T-helper 2 cell treated with Interferon-gamma antibody and Interleukin-4, amounts not matched to agents 100 ng/mL and 5 ng/mL, for 36 hours (primary cell): ENCODE data around the gene VANGL2. TPM values are rescaled to one million over a fixed set of nuclear protein-coding genes. Genes with fewer than 3 reads are reported as not detected.
"Not testable (repeated sequence)": the region's sequence is repeated elsewhere in the genome, so short reads cannot be mapped to it uniquely, and the experiment has no call there.

Experiments used
- intact Hi-C: fragments of 100-400 bp; cut with micrococcal nuclease; formaldehyde crosslinking; loops from one replicate; pipeline ENCODE4 v1.15.1; 2023
- total RNA-seq: library from RNA; stranded (reverse); gene quantifications from 2 replicates; pipeline ENCODE4 v1.2.3, GENCODE V29; 2022

Gene VANGL2
- total RNA-seq, 1 donor from 2014 or later = not detected

DNA sequence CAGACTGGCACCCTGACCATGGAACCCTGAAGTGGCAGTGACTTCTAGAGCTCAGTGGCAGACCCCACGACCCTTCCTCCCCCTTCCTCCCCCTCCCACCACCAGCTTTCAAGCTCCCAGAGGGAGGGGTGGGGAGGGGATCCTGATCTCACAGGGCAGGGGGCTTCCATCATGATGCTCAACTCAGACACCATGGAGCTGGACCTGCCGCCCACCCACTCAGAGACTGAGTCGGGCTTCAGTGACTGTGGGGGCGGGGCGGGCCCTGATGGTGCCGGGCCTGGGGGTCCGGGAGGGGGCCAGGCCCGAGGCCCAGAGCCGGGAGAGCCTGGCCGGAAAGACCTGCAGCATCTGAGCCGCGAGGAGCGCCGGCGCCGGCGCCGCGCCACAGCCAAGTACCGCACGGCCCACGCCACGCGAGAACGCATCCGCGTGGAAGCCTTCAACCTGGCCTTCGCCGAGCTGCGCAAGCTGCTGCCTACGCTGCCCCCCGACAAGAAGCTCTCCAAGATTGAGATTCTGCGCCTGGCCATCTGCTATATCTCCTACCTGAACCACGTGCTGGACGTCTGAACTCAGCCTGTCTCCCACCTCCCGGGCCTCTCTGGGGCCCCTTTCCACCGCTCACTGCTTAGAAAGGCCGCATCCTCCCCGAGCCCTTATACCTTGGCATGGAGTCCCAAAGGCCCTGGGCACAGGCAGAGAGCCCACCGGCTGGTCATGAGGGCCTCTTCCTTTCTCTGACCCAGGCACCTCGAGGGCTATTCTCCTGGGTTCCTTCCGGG is 29.6 kb upstream of the VANGL2 start:
- intact Hi-C loops = no loop called here

DNA sequence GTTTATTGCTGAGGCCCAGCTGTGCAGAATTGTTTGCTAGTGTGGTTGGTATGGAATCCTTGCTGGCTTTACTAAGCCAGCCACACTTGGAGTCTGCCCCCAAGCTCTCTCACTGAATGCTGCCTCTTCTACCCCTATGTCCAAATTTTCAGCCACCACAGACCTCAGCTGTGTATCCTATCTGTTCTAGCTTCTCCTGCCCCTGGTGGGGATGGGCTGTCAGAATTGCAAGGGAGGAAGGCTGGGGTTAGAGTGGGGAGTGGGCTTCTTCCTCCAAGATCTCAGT is 29.1 kb upstream of the VANGL2 start:
- intact Hi-C loops = no loop called here

DNA sequence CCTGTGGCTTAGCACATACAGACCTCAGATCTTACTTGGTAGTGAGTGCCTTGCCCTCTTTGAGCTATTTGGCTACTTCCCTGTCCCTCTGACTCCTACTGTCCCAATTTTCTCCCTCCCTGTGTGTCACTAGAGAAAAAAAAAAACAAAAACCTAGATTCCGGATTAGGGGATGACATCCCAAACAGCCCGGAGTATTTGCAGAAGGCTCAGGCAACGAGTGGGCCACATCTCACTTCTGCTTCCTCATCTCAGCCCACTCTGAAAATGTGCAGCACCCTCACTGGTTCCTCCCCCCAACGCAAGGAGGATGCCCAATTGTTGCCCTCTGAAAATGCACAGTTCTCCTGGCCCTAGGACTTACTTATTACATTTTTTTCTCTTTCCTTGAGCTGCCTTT is 28.6 kb upstream of the VANGL2 start:
- intact Hi-C loops = no loop called here

DNA sequence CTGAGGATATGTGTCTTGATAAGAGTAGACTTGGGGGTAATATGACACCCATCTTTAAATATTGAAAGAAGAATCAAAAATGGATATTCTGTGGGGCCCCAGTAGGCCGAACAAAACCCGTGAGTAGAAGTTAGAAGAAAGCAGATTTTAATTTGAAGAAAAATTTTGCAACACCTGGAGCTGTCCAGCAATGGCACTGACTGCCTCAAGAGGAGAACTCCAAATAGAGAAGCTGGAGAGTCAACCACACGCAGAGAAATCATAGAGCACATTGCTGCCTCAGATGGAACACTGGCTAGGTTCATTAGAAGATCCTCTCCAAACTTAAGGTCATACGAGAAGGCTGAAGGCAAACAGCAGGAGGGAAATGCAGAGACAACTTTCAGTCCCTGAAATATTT is 26.7 kb upstream of the VANGL2 start:
- intact Hi-C loops = no loop called here

DNA sequence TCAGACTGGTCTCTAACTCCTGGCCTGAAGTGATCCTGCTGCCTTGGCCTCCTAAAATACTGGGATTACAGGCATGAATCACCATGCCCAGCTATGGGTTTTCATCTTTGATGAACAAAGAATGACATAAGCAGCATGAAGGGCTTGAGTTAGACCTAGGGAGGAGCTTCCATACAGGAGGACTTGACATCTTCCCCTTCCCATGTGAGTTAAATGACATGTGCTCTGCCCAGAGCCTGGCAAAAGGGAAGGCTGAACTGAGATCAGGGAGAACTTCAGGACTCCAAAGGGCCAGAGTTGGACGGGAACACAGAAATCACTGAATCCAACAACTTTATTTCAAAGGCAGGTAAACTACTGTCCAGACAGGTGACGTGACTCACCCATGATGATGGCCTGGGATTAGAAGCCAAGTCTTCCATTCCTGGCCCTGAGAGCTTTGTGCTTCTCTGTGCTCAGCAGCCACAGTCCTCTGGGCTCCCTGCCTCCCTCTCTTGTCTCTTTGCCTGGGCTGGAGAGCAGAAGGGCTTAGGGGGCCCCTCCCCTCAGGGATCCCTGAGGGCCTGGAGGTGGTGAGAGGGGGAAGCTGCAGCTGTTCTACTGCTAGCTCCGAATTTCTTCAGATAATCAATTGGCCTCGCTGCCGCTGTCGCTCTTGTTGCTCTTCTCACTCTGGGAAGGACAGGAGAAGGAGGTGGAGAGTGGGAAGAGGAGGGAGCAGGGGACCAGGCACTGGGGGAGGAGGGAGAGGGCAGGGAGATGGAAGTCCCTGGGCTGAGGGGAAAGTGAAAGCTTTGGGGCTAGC is 25.9 kb upstream of the VANGL2 start:
- intact Hi-C loops = no loop called here

DNA sequence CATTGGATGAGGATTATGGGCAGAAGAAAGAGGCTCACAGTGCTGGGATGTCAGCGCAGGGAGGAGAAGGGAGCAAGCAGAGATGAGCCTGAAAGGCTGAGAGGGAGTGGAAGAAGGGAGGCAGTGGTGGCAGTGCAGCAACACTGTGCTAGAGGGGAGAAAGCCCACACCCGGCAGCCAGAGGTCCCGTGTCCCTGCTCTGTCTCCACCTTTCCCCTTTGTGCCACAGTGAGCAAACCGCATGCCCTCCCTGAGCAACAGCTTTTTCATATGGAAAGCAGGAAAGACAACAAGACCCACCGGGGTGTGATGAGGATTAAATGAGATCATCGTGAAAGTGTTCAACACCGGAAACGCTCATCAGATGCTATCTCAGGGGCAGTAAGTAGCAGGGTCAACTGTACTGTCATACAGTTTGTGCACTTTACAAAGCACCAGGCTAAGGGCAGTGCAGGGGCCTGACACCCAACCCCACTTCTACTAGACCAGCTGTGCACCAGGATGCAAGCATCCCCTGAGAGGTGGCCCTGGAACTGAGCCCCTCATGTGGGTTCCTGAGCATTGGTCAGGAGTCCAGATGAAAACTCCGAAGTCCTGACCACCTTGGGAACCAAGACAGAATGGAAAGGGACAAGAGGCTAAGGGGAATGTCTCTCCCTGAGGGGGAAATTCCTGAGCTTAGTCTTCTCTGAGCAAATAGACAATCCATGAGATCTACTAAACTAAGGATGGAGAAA is 24.4 kb upstream of the VANGL2 start:
- intact Hi-C loops = loop anchor here (1.0 kb wide), 4 partner anchors 22 to 275 kb away; no protein-coding TSS in a partner anchor

DNA sequence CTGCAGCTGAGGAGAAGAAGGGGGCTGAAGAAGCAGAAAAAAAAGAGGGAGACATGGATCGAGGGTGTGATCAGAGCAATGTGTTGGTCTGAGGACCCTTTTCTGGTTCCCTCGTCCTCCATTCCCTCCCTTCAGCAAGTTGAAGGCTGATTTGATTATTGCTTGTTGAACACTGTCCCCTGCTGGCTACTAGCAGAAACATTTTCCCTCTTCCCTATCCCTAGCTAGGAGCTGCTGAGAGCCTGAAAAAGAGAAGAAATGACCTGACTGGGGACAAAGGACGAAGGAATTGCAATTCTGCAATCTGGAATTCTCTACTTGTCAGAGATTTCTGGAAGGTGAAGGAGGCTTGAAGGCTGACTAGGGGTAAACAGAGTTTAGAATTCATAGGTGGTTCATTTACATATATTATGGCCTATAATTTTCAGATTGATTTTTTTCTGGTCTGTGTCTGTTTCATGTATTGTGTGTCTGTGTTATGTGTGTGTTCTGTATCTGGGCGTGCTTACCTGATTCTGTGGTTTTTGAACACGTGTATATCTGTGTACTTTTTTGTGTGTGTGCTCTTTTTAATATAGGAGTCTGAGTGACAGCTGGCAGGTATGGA is 23.7 kb upstream of the VANGL2 start:
- intact Hi-C loops = loop anchor here (1.0 kb wide), 4 partner anchors 22 to 275 kb away; no protein-coding TSS in a partner anchor

DNA sequence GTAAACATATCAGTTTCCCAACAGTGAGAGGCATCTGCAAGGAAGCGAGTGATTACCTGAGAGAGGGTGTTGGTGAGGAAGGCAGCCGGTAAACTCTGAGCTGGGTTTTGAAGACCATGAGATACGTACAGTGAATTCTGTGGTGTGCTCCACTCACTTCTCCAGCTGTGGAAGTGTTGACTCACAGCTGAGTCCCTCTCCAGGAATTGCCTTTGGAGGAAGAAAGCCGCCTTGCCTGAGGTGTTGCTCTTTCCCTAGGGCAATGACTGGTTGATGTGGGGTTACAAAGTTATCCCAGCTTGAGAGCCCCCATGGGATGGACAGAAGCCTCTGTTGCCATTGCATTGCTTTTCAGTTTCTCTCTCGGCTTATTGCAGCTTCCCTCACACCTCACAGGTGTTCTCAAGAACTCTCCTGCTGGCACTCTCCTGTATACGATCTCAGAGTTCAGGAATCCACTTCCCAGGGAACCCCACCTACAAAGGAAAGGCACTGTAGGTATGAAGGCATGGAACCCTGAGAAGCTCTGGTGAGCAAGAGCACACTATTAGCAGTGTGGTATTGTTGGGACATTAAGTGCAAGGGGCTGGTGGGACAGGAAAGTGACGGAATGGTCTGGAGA is 22.7 kb upstream of the VANGL2 start:
- intact Hi-C loops = no loop called here

DNA sequence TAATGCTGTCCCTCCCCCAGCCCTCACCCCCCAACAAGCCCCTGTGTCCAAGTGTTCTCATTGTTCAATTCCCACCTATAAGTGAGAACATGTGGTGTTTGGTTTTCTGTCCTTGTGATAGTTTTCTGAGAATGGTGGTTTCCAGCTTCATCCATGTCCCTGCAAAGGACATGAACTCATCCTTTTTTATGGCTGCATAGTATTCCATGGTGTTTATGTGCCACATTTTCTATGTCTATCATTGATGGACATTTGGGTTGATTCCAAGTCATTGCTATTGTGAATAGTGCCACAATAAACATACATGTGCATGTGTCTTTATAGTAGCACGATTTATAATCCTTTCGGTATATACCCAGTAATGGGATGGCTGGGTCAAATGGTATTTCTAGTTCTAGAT is 15.6 kb upstream of the VANGL2 start:
- intact Hi-C loops = not testable (repeated sequence)

DNA sequence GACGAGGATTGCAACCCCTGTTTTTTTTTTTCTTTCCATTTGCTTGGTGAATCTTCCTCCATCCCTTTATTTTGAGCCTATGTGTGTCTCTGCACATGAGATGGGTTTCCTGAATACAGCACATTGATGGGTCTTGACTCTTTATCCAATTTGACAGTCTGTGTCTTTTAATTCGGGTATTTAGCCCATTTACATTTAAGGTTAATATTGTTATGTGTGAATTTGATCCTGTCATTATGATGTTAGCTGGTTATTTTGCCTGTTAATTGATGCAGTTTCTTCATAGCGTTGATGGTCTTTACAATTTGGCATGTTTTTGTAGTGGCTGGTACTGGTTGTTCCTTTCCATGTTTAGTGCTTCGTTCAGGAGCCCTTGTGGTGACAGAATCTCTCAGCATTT is 12.0 kb upstream of the VANGL2 start:
- intact Hi-C loops = not testable (repeated sequence)

DNA sequence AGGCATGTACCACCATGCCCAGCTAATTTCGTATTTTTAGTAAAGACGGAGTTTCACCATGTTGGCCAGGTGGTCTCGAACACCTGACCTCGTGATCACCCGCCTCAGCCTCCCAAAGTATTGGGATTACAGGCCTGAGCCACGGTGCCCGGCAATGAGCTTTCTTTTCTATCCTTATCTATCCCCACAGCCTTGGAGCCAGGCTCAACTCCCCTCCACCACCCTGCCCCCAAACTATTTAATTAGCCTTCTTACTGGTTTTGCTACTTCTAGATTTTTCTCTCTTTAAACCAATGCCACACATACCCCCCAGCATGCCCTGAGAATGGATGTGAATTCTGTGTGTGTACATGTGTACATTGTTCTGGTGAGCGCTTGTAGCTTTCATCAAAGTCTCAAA is 5.7 kb upstream of the VANGL2 start:
- intact Hi-C loops = no loop called here

DNA sequence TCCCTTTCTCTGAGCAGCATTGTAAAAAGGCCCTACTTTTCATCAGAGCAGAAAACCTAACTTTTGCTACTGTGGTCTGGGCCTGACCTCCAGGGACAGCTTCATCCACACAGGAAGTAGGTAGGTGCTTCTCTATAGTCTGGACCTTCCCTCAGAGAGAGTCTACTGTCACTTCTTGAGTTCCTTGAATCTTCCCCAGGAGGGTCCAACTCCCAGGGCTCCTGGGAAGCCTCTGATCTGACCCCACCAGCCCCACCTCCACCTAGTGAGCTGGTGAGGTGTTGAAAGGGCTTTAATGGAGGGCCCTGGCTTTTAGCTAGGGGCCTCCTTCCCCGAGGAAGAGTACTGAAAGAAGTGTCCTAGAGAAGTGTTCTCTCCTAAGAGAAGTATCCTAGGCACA is 2.7 kb upstream of the VANGL2 start:
- intact Hi-C loops = no loop called here

DNA sequence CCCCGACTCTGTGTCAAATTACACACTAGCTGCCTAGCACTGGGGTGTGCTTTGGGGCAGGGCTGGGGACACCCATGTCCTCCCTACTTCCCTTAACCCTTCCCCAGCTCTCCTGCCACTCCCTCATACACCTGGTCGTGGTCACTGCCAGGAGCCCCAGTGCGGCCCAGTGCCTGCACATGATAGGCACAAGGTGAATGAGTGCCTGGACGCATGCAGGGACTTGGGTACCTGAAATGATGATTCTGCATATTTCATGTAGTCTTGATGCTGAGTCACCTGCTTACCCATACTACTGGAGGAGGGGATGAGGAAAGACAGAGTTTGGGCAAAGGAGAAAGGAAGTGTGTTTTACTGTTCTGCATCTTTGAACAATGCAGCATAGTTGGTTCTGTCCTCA is 1.5 kb upstream of the VANGL2 start:
- intact Hi-C loops = no loop called here

DNA sequence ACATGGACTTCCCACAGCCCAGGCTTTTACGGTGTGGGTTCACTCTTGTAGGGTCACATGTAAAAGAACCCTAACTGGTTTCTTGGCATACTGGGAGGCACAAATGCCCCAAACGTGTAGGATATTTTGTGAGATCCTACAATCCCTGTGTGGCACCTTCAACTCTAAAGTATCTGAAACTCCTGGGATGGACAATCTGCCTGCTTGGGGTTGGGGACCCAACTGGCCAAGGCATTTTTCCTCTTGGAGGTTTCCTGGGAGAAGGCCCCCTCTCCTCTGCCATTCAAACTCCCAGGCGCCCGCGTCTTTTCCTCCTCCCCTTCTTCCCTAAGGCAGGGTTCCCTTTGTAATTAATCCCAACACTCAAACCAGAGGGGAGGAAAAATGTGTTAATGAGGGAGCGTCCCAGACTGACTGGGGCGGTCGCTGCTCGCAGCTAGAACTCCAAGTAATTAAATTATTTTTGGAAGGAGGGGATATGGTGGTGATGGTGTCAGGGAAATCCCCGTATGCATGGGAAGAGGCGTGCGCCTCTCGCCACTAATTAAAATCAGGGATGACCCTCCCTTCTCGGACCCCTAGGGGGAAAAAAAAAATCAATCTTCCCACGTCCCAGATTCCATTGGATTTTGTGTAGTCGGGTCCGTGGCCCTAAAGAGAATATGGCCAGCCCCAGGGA is 681 bp upstream of the VANGL2 start:
- intact Hi-C loops = no loop called here

DNA sequence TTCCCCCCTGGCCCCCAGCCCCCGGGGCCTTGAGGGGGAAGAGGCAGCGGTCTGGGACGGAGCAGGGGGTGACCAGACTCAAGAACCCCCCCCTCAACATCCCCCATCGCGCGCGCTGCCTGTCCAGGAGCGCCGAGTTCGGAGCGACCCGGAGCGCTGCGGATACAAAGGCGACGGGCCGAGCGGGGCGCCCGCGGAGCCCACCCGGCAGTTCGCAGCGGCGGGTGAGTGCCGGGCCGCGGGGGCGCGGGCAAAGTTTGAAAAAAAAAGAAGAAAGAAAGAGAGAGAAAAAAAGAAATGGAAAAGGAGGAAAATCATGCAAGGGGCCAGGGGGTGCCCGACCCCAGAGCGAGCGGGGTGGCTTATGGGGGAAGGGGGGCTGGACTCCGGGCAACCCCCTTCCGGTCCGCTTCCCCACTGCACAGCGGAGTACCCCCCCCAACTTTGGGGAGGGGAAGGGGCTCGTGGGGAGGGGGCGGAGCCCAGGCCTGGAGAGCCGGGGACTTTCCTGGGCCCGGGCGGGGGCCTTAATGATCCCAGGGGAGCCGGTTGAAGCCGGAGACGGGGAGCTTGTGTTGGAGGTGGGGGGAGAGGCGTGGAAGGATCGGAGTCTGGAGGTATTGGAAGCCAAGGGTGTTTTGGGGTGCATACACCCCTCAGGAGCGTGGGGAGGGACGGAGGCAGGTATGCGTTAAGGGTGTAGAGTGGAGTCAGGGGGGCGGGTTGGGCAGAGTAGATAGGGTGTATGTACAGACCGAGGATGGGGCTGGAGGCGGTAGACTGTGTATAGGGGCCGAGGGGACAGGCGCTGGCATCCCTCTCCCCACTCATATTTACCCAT is 502 bp downstream of the VANGL2 start:
- intact Hi-C loops = no loop called here

DNA sequence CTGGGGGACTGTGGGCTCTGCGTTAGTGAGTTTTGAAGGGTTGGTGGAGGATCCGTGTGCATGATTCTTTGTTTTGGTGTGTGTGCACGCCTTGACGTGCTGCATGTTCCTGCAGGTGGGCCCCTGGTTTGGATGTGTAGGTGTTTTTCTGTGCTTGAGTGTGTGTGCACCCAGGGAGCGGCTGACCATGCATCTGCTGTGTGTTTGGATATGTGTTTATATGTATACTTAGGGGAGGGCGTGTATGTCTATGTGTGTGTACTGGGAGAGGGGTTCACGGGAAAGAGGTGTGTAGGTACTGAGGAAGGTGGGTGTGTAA is 1.1 kb downstream of the VANGL2 start:
- intact Hi-C loops = no loop called here

DNA sequence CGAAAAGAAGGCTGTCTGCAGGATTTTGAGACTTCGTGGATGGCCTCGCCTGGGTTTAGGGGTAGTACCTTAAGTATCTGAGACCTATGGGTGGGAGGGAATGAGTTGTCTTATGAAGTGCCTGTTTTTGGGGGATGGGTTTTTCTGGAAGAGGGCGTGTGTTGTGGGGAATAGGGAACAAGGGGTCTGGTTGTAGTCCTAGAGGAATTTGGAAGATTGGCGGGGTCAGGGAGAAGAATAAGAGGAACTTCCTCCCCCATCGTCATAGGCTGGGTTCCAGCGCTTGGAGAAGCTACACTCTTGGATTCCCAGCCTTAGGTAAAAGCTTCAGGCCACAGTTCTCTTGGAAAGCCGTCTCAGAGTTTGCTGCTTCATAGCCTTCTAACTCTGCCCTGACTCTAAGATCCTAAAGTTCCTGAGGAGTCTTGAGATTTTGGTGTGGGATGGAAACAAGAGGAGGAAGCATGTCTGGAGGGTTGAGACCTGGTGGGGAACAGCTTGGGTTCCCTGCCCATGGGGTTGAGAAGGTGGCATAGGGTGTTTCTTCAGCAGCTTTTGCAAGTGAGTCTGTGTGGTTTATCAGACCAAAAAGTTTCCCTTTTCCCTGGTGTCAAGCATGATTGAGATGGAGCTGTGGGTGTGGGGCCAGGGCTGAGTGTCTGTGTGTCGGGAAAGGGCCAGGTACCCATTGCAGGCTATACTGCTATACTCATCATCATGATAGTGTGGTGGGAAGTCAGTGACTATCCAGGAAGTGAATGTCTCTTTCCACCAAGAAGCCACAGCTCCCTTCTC is 1.8 kb downstream of the VANGL2 start:
- intact Hi-C loops = no loop called here

DNA sequence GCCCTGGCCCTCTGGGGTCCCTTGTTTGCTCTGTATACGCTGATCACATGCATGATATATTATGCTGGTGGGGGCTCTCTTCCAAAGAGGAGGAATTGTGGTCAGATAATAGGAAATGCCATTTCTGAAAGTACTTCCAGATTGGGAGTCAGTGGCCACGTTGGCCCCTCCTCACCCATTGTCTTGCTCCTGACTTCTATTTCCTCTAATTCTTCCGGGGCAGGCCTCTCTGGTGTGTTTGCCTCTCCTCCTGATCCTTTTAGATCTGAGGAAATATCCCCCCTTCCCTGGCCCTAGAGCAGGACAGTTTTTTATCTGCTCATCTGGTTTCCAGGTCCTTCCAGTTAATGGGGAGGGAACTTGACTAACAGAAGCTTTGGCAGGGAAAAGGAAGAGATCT is 2.9 kb downstream of the VANGL2 start:
- intact Hi-C loops = no loop called here

DNA sequence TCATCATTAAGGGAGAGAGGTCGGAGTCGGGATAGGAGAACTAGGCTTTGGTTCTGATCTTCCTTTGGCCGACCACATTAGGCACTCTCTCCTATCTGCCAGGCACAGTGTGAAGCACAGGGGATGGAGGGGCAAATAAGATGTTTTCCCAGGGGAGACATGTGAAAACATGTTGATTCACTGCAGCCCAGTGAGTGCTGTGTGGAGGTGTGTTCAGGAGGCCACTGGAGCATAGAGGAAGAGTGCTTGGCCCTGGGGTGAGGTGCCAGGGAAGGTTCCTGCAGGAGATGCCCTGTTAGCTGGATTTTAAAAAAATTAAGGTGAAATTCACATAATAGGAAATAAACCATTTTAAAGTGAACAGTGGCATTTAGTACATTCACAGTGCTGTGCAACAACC is 3.7 kb downstream of the VANGL2 start:
- intact Hi-C loops = no loop called here
